Endothelial cell of umbilical vein (primary cell): ENCODE data around the gene TOX2. TPM values are rescaled to one million over a fixed set of nuclear protein-coding genes. Genes with fewer than 3 reads are reported as not detected.

Experiments
- BruUV-seq: library from RNA; stranded (reverse); fragments of 400-500 nt; replicated peaks from 2 replicates; lab custom pipeline; 2021; lab: Mats Ljungman, UMichigan
- CTCF ChIA-PET: fragments of 300-600, 350-600 bp; sonication (Branson Sonifier 250); formaldehyde crosslinking; loops from one replicate; lab custom pipeline; 2021; ENCODE audit warnings: antibody characterized with exemption, inconsistent platforms; lab: Charles Lee
- POLR2A ChIA-PET: fragments of 300-600, 350-600 bp; sonication (Branson Sonifier 250); formaldehyde crosslinking; loops from one replicate; lab custom pipeline; 2021; ENCODE audit warnings: antibody characterized with exemption, inconsistent platforms; lab: Charles Lee
- DNase-seq: peaks from one replicate; pipeline ENCODE4 v3.0.0-alpha.2; 2011; ENCODE audit warnings: low read depth, low spot score
- FAIRE-seq: peaks from 2 replicates; lab custom pipeline; 2011; peaks lifted over from hg19 to GRCh38; lab: Jason Lieb, UNC
- H2AFZ ChIP-seq: 2 replicates; pipeline ENCODE4 v1.6.0; 2012; ENCODE audit warnings: low read depth, low read length, control low read depth, inconsistent platforms
- H3K27ac ChIP-seq: 2 replicates; pipeline ENCODE4 v1.5.1; 2011; ENCODE audit warnings: low read depth, mild to moderate bottlenecking, control low read depth, low read length, moderate library complexity; ENCODE audit not compliant: insufficient read depth
- H3K27me3 ChIP-seq, 2 experiments: 2 replicates each; pipeline versions ENCODE4 v1.6.0 to v1.6.1; 2011; ENCODE audit warnings: low read length in 2 of 2, mixed read lengths in 1 of 2; ENCODE audit not compliant: control insufficient read depth in 2 of 2, insufficient read depth in 2 of 2
- H3K36me3 ChIP-seq, 2 experiments: 2 replicates in 1 of 2; 3 replicates in 1 of 2; pipeline ENCODE4 v1.5.1; 2011; ENCODE audit warnings: low read length in 2 of 2, mild to moderate bottlenecking in 1 of 2, moderate library complexity in 1 of 2; ENCODE audit not compliant: control insufficient read depth in 2 of 2, insufficient read depth in 2 of 2; ENCODE audit errors: extremely low read depth in 1 of 2
- H3K4me1 ChIP-seq: 3 replicates; pipeline ENCODE4 v1.5.1; 2011; ENCODE audit warnings: mild to moderate bottlenecking, low read length; ENCODE audit not compliant: control insufficient read depth, insufficient read depth; ENCODE audit errors: extremely low read depth
- H3K4me2 ChIP-seq: 2 replicates; pipeline ENCODE4 v1.6.1; 2011; ENCODE audit warnings: low read length, control low read depth, mixed read lengths; ENCODE audit not compliant: insufficient read depth
- H3K4me3 ChIP-seq, 3 experiments: fragments of 200-600 bp in 1 of 3; sonication (generic), shearing (Covaris generic) in 1 of 3; replicated peaks in 1 of 3; 2 replicates each; pipeline ENCODE4 v1.5.1; 2011 to 2016; ENCODE audit warnings: control low read depth in 3 of 3, low read length in 3 of 3, mild to moderate bottlenecking in 2 of 3, inconsistent platforms in 1 of 3, low read depth in 1 of 3, moderate library complexity in 1 of 3; ENCODE audit not compliant: insufficient read depth in 1 of 3
- H3K79me2 ChIP-seq: 2 replicates; pipeline ENCODE4 v1.6.0; 2012; ENCODE audit warnings: low read length, inconsistent platforms; ENCODE audit not compliant: control insufficient read depth, insufficient read depth
- H3K9ac ChIP-seq: replicated peaks from 2 replicates; pipeline ENCODE3; 2011; ENCODE audit warnings: low read length, control low read depth; ENCODE audit not compliant: insufficient read depth; ENCODE audit errors: extremely low read depth
- H3K9me1 ChIP-seq: replicated peaks from 3 replicates; pipeline ENCODE4 v1.6.0; 2011; ENCODE audit warnings: mild to moderate bottlenecking, low read length; ENCODE audit not compliant: control insufficient read depth, insufficient read depth; ENCODE audit errors: extremely low read depth
- H3K9me3 ChIP-seq: replicated peaks from 2 replicates; pipeline ENCODE4 v1.5.1; 2012; ENCODE audit warnings: low read length, inconsistent platforms; ENCODE audit not compliant: control insufficient read depth, insufficient read depth
- H4K20me1 ChIP-seq: replicated peaks from 2 replicates; pipeline ENCODE3; 2011; ENCODE audit warnings: mild to moderate bottlenecking, low read length; ENCODE audit not compliant: control insufficient read depth, insufficient read depth; ENCODE audit errors: extremely low read depth
- EZH2 ChIP-seq: IDR thresholded peaks from 2 replicates; pipeline ENCODE4 v1.6.1; 2012; ENCODE audit warnings: borderline replicate concordance, low read depth, mild to moderate bottlenecking, moderate library complexity, low read length, inconsistent platforms; ENCODE audit not compliant: severe bottlenecking
- FOS ChIP-seq: IDR thresholded peaks from 2 replicates; pipeline ENCODE4 v1.6.1; 2011; ENCODE audit warnings: mild to moderate bottlenecking, low read length, moderate library complexity, borderline replicate concordance; ENCODE audit not compliant: insufficient read depth
- GATA2 ChIP-seq: IDR thresholded peaks from 2 replicates; pipeline ENCODE4 v1.7.0; 2011; ENCODE audit warnings: low read depth, mild to moderate bottlenecking, moderate library complexity, mixed read lengths, low read length; ENCODE audit not compliant: insufficient read length, insufficient read depth
- JUN ChIP-seq: IDR thresholded peaks from 2 replicates; pipeline ENCODE4 v1.6.1; 2011; ENCODE audit warnings: borderline replicate concordance, low read depth; ENCODE audit not compliant: insufficient read length, insufficient read depth
- MAX ChIP-seq: IDR thresholded peaks from 2 replicates; pipeline ENCODE4 v1.6.1; 2011; ENCODE audit not compliant: insufficient read depth, insufficient read length
- MYC ChIP-seq: IDR thresholded peaks from one replicate; pipeline ENCODE4 v1.6.1; 2011; ENCODE audit warnings: mild to moderate bottlenecking, low read depth, low read length
- POLR2A ChIP-seq: IDR thresholded peaks from 2 replicates; pipeline ENCODE4 v1.6.1; 2012; ENCODE audit warnings: low read depth, mild to moderate bottlenecking, control low read depth, low read length
- POLR2AphosphoS5 ChIP-seq: IDR thresholded peaks from 2 replicates; pipeline ENCODE4 v1.6.1; 2012; ENCODE audit warnings: low read depth, mild to moderate bottlenecking, control low read depth, low read length, moderate library complexity; ENCODE audit not compliant: insufficient read depth
- dilution Hi-C: fragments of 300-500 bp; cut with MboI; formaldehyde crosslinking; loops from one replicate; pipeline ENCODE4 v1.15.0; 2019; ENCODE audit warnings: low sequenced_read_pairs; ENCODE audit not compliant: extremely low pct_ligation_motif_present
- intact Hi-C: fragments of 100-400 bp; cut with micrococcal nuclease; formaldehyde crosslinking; loops from one replicate; pipeline ENCODE4 v1.10.0; 2022
- polyA plus RNA-seq, 4 experiments: library from polyadenylated mRNA; depleted of rRNA in 3 of 4; stranded (reverse) in 3 of 4; unstranded in 1 of 4; fragments of >200 nt; gene quantifications; 2 replicates each; pipeline versions ENCODE4 v1.2.1 to v1.2.3, GENCODE V29; 2011 to 2012; ENCODE audit warnings: missing spikeins in 1 of 4
- total RNA-seq: library from RNA; stranded (reverse); gene quantifications from 2 replicates; pipeline ENCODE4 v1.2.3, GENCODE V29; 2021
- TF ChIP-seq, protein P1 (sequence below), 2 donors: IDR thresholded peaks; 1 replicate in 1 of 2; 2 replicates in 1 of 2; pipeline ENCODE4 v1.5.1; 2011; ENCODE audit warnings: low read length in 2 of 2, mild to moderate bottlenecking in 2 of 2, moderate library complexity in 2 of 2, control low read depth in 1 of 2, inconsistent platforms in 1 of 2, low read depth in 1 of 2; ENCODE audit not compliant: insufficient read depth in 1 of 2; ENCODE audit errors: extremely low read depth in 1 of 2

TOX2 gene
- total and polyA plus RNA-seq, 2 donors (not counting 3 experiments of a cell fraction or from before 2014, with no cell fraction given), result 7.0 to 18.6 TPM

DNA sequence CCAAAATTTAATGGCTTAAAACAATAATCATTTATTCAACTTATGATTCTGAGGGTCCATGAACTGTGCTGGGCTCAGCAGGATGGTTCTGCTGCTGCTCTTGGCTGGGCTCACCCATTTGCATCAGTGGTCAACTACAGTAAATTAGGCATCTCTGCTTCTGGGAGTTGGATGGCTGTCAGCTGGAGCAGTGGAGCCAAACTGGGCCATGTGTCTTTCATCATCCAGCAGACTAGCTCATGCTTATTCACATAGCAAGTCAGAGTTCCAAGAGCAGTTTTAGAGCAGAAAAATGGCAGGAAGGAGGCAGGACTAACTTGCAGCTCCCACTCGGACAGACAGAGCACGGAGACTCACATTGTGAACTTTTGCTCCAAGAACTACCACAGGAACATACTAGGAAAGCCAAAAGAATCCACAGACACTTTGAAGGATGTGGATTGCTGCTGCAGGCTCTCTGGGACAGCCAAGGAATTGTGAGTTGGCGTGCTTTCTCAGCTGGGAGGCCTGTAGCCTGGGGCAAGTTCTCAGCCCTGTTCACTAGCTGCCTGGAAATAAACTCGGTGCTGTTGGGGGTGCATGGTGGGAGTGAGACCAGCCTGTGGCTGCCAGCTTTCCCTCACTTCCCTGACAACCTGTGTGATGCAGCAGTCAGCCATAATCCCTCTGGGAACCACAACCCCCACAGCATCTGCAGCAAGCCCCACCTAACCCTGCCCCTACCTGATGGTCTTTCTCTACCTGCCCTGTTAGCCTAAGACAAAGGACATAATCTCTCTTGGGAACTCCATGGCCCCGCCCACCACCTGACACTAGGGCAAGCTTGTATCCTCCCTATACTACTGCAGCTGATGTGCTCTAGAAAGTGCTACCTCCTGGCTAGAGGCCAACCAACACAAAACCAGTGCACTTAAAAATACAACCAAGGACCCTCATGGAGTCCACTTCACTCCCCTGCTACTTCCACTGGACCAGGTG is 143.3 kb downstream of the TOX2 start:
- DNase-seq, result no peak
- dilution Hi-C loops (no loop called here), intact Hi-C loops (loop anchor here (2.0 kb wide), 1 partner anchor 35 kb away; no protein-coding TSS in a partner anchor)
- no TSS peak for BruUV-seq
- no peak for FAIRE-seq
- H3K27me3 ChIP-seq, result peaks cover 0 to 2% of the 10 kb centered on the region in 2 experiments
- no peaks in the 10 kb centered on the region for H3K9me1 ChIP-seq
- H3K27ac ChIP-seq, result no peak overlapping the region
- H3K79me2 ChIP-seq, result no peaks in the 10 kb centered on the region
- no peak overlapping the region for H3K9ac ChIP-seq
- H3K36me3 ChIP-seq, result no peaks in the 10 kb centered on the region
- no peak overlapping the region for H3K4me3 ChIP-seq
- no peaks in the 10 kb centered on the region for H3K4me1 ChIP-seq
- ChIA-PET POLR2A (no interaction called here), CTCF (interaction anchor here (0.8 to 4.5 kb wide), 6 partner anchors 9 to 308 kb away, joined by 3 to 34 read pairs (median 4); no protein-coding TSS in a partner anchor)
- TF ChIP-seq JUN, result no peak
- no peak for TF ChIP-seq EZH2
- TF ChIP-seq GATA2, result no peak
- TF ChIP-seq POLR2A, result no peak
- TF ChIP-seq POLR2AphosphoS5, result no peak
- TF ChIP-seq, protein P1, sequence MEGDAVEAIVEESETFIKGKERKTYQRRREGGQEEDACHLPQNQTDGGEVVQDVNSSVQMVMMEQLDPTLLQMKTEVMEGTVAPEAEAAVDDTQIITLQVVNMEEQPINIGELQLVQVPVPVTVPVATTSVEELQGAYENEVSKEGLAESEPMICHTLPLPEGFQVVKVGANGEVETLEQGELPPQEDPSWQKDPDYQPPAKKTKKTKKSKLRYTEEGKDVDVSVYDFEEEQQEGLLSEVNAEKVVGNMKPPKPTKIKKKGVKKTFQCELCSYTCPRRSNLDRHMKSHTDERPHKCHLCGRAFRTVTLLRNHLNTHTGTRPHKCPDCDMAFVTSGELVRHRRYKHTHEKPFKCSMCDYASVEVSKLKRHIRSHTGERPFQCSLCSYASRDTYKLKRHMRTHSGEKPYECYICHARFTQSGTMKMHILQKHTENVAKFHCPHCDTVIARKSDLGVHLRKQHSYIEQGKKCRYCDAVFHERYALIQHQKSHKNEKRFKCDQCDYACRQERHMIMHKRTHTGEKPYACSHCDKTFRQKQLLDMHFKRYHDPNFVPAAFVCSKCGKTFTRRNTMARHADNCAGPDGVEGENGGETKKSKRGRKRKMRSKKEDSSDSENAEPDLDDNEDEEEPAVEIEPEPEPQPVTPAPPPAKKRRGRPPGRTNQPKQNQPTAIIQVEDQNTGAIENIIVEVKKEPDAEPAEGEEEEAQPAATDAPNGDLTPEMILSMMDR (IDR thresholded peaks at IDR 0.05; ENCODE audit: extremely low read depth in 1 of 2, insufficient read depth in 1 of 2, low read depth in 1 of 2, low read length in 2 of 2), result no peak
- no peak for TF ChIP-seq MYC
- no peak for TF ChIP-seq MAX
- TF ChIP-seq FOS, result no peak
- no peak overlapping the region for H3K4me2 ChIP-seq
- no peaks in the 10 kb centered on the region for H4K20me1 ChIP-seq
- H2AFZ ChIP-seq, result no peak overlapping the region
- H3K9me3 ChIP-seq, result no peaks in the 10 kb centered on the region
